Vagina (tissue), 2 donors: ENCODE results near the gene COMTD1.

Experiments used
- CTCF ChIP-seq, 3 experiments: fragments of 450-650 bp in 2 of 3; fragments of 200-600 bp in 1 of 3; sonication (generic) in 1 of 3; IDR thresholded peaks; one replicate each; pipeline ENCODE4 v1.5.1; 2017 to 2019; ENCODE audit warnings: antibody characterized with exemption in 3 of 3, mild to moderate bottlenecking in 2 of 3, moderate library complexity in 2 of 3
- POLR2A ChIP-seq, 2 donors: fragments of 450-650 bp; IDR thresholded peaks; one replicate each; pipeline ENCODE4 v1.6.1; 2017; ENCODE audit warnings: antibody characterized with exemption in 2 of 2, mild to moderate bottlenecking in 2 of 2, moderate library complexity in 2 of 2
- POLR2AphosphoS5 ChIP-seq, 2 donors: sonication (generic); formaldehyde crosslinking; IDR thresholded peaks; one replicate each; pipeline ENCODE4 v1.9.0; 2017; ENCODE audit warnings: antibody characterized with exemption in 2 of 2, mild to moderate bottlenecking in 2 of 2, low read depth in 1 of 2; ENCODE audit not compliant: insufficient read depth in 1 of 2

- peak; percentile 91 to 98 (median 93) for TF ChIP-seq CTCF (IDR thresholded peaks at IDR 0.05)
- TF ChIP-seq POLR2A (IDR thresholded peaks at IDR 0.05) = no peak
- TF ChIP-seq POLR2AphosphoS5 (IDR thresholded peaks at IDR 0.05; ENCODE audit: insufficient read depth in 1 of 2, low read depth in 1 of 2) = peak in 1 of 2 donors; percentile 68
Observed at GRCh38 chr10:75230600-75231038, 5.1 kb downstream of the COMTD1 start.
